Esophagus muscularis mucosa (tissue), 4 donors: ENCODE results near the gene PLAGL2. TPM values are rescaled to one million over a fixed set of nuclear protein-coding genes. Genes with fewer than 3 reads are reported as not detected.

ENCODE experiments used
- DNase-seq: peaks from one replicate; pipeline ENCODE4 v3.0.0-alpha.2; 2017; ENCODE audit errors: extremely low spot score
- H3K27ac ChIP-seq, 4 donors: fragments of 200-600 bp; sonication (generic); replicated peaks in 1 of 4; 1 replicate in 3 of 4; 2 replicates in 1 of 4; pipeline ENCODE4 v1.5.1; 2016 to 2019; ENCODE audit warnings: mild to moderate bottlenecking in 1 of 4
- H3K27me3 ChIP-seq, 4 donors: fragments of 200-600 bp; sonication (generic); one replicate each; pipeline versions ENCODE4 v1.5.1 to v1.6.0; 2016 to 2019
- H3K36me3 ChIP-seq, 4 donors: fragments of 200-600 bp; sonication (generic); one replicate each; pipeline ENCODE4 v1.5.1; 2016 to 2019
- H3K4me1 ChIP-seq, 4 donors: fragments of 200-600 bp; sonication (generic); one replicate each; pipeline ENCODE4 v1.5.1; 2016 to 2019
- H3K4me3 ChIP-seq, 4 donors: fragments of 200-600 bp; sonication (generic); 1 replicate in 2 of 4; 2 replicates in 2 of 4; pipeline ENCODE4 v1.5.1; 2016 to 2019; ENCODE audit warnings: mild to moderate bottlenecking in 4 of 4, moderate library complexity in 1 of 4
- H3K9me3 ChIP-seq, 4 donors: fragments of 200-600 bp; sonication (generic); 1 replicate in 3 of 4; 2 replicates in 1 of 4; pipeline ENCODE4 v1.5.1; 2016 to 2019
- CTCF ChIP-seq, 3 experiments: fragments of 200-600 bp in 2 of 3; fragments of 450-650 bp in 1 of 3; sonication (generic) in 2 of 3; IDR thresholded peaks; one replicate each; pipeline ENCODE4 v1.5.1; 2017 to 2019; ENCODE audit warnings: antibody characterized with exemption in 3 of 3, mild to moderate bottlenecking in 2 of 3, moderate library complexity in 1 of 3
- EP300 ChIP-seq: sonication (generic); formaldehyde crosslinking; IDR thresholded peaks from one replicate; pipeline ENCODE4 v1.6.1; 2017; ENCODE audit warnings: antibody characterized with exemption
- POLR2A ChIP-seq: fragments of 450-650 bp; IDR thresholded peaks from one replicate; pipeline ENCODE4 v1.6.1; 2017; ENCODE audit warnings: antibody characterized with exemption, moderate library complexity, mild to moderate bottlenecking, low read depth
- POLR2AphosphoS5 ChIP-seq, 2 donors: sonication (generic); formaldehyde crosslinking; IDR thresholded peaks; one replicate each; pipeline ENCODE4 v1.6.1; 2017; ENCODE audit warnings: antibody characterized with exemption in 2 of 2
- WGBS: methylation state at CpG from one replicate; pipeline ENCODE4 v1.1.5; 2018; 5-methylcytosine and 5-hydroxymethylcytosine counted together
- intact Hi-C: fragments of 100-400 bp; cut with DNase I; formaldehyde crosslinking; loops from one replicate; pipeline ENCODE4 v1.15.1; 2023
- total RNA-seq, 4 donors: library from RNA; depleted of rRNA; stranded (reverse); fragments of >200 nt; gene quantifications; one replicate each; pipeline versions ENCODE4 v1.1.0 to v1.2.1, GENCODE V29; 2016

PLAGL2 gene
- total RNA-seq, 4 donors from 2014 or later: 5.4 to 10.8 (median 8.0) TPM

GRCh38 chr20:32167552-32167951, 40.0 kb downstream of the PLAGL2 start:
- no peak for DNase-seq
- TF ChIP-seq CTCF (IDR thresholded peaks at IDR 0.05) (no peak), EP300 (no peak), POLR2AphosphoS5 (IDR thresholded peaks at IDR 0.05) (no peak), POLR2A (no peak)
- peaks cover 27 to 55% (median 44%) of the 10 kb centered on the region in 4 donors for H3K36me3 ChIP-seq

GRCh38 chr20:32165836-32166545, 41.6 kb downstream of the PLAGL2 start:
- WGBS: 87% methylated on average over 8 of the region's 8 CpGs
- intact Hi-C loops: no loop called here

More at GRCh38 chr20:32167552-32167951, 40.0 kb downstream of the PLAGL2 start:
- Histone ChIP-seq H3K27me3 (no peaks in the 10 kb centered on the region), H3K27ac (no peak overlapping the region), H3K4me1 (no peaks in the 10 kb centered on the region), H3K9me3 (no peaks in the 10 kb centered on the region), H3K4me3 (no peak overlapping the region)
- intact Hi-C loops: no loop called here
- 94% methylated on average over 4 of the region's 4 CpGs for WGBS

GRCh38 chr20:32164984-32165735, 42.4 kb downstream of the PLAGL2 start:
- H3K27me3 ChIP-seq: no peaks in the 10 kb centered on the region
- TF ChIP-seq CTCF (IDR thresholded peaks at IDR 0.05): no peak
- no peak for TF ChIP-seq POLR2A
- H3K9me3 ChIP-seq: no peaks in the 10 kb centered on the region
- no peaks in the 10 kb centered on the region for H3K4me1 ChIP-seq
- H3K4me3 ChIP-seq: no peak overlapping the region
- H3K27ac ChIP-seq: no peak overlapping the region
- 87% methylated on average over 21 of the region's 21 CpGs for WGBS
- peaks cover 46 to 78% (median 65%) of the 10 kb centered on the region in 4 donors for H3K36me3 ChIP-seq
- intact Hi-C loops: no loop called here
- DNase-seq: no peak

More at GRCh38 chr20:32165836-32166545, 41.6 kb downstream of the PLAGL2 start:
- Histone ChIP-seq H3K4me3 (no peak overlapping the region), H3K36me3 (peaks cover 42 to 70% (median 60%) of the 10 kb centered on the region in 4 donors), H3K9me3 (no peaks in the 10 kb centered on the region), H3K27ac (no peak overlapping the region), H3K27me3 (no peaks in the 10 kb centered on the region), H3K4me1 (no peaks in the 10 kb centered on the region)
- no peak for DNase-seq
- no peak for TF ChIP-seq POLR2A
- no peak for TF ChIP-seq CTCF (IDR thresholded peaks at IDR 0.05)

GRCh38 chr20:32163951-32164350, 43.6 kb downstream of the PLAGL2 start:
- TF ChIP-seq POLR2AphosphoS5 (IDR thresholded peaks at IDR 0.05): no peak
- no peak for TF ChIP-seq POLR2A
- H3K4me3 ChIP-seq: no peak overlapping the region
- no peak overlapping the region for H3K27ac ChIP-seq
- WGBS: 78% methylated on average over 5 of the region's 5 CpGs
- intact Hi-C loops: no loop called here
- no peak for DNase-seq
- H3K27me3 ChIP-seq: no peaks in the 10 kb centered on the region
- peaks cover 56 to 91% (median 77%) of the 10 kb centered on the region in 4 donors for H3K36me3 ChIP-seq
- H3K9me3 ChIP-seq: no peaks in the 10 kb centered on the region
- H3K4me1 ChIP-seq: no peaks in the 10 kb centered on the region

- no peak for DNase-seq
- Histone ChIP-seq H3K9me3 (no peaks in the 10 kb centered on the region), H3K36me3 (peaks cover 70 to 100% (median 92%) of the 10 kb centered on the region in 4 donors), H3K27me3 (no peaks in the 10 kb centered on the region), H3K27ac (no peak overlapping the region), H3K4me1 (no peaks in the 10 kb centered on the region), H3K4me3 (no peak overlapping the region)
- intact Hi-C loops: no loop called here
- TF ChIP-seq CTCF (IDR thresholded peaks at IDR 0.05) (no peak), EP300 (no peak), POLR2A (no peak), POLR2AphosphoS5 (IDR thresholded peaks at IDR 0.05) (no peak)
- WGBS: 55% methylated on average over 3 of the region's 3 CpGs
Observed at GRCh38 chr20:32162351-32162750, 45.2 kb downstream of the PLAGL2 start.
